SJCRH30 (cell line): ENCODE results near the gene DDB1. TPM values are rescaled to one million over a fixed set of nuclear protein-coding genes. Genes with fewer than 3 reads are reported as not detected.
"Not testable (repeated sequence)": the region's sequence is repeated elsewhere in the genome, so short reads cannot be mapped to it uniquely, and the experiment has no call there.

ENCODE experiments used
- DNase-seq, 2 experiments: peaks; one replicate each; pipeline ENCODE4 v3.0.0-alpha.2; 2015 to 2020
- H3K27ac ChIP-seq: fragments of 250-450 bp; sonication (Bioruptor Pico); 2 replicates; pipeline ENCODE4 v1.5.1; 2020; ENCODE audit warnings: mild to moderate bottlenecking, moderate library complexity
- H3K27me3 ChIP-seq: fragments of 250-450 bp; sonication (Bioruptor Pico); 2 replicates; pipeline ENCODE4 v1.5.1; 2020; ENCODE audit warnings: mild to moderate bottlenecking, moderate library complexity
- H3K36me3 ChIP-seq: fragments of 250-450 bp; sonication (Bioruptor Pico); 2 replicates; pipeline ENCODE4 v1.5.1; 2020; ENCODE audit warnings: mild to moderate bottlenecking, moderate library complexity
- H3K4me1 ChIP-seq: fragments of 250-450 bp; sonication (Bioruptor Pico); 2 replicates; pipeline ENCODE4 v1.5.1; 2020; ENCODE audit warnings: mild to moderate bottlenecking, moderate library complexity
- H3K4me3 ChIP-seq: fragments of 250-450 bp; sonication (Bioruptor Pico); 2 replicates; pipeline ENCODE4 v1.5.1; 2020; ENCODE audit warnings: mild to moderate bottlenecking, moderate library complexity
- H3K9me3 ChIP-seq: fragments of 250-450 bp; sonication (Bioruptor Pico); replicated peaks from 2 replicates; pipeline ENCODE4 v1.5.1; 2020; ENCODE audit warnings: mild to moderate bottlenecking, moderate library complexity
- total RNA-seq: library from RNA; depleted of rRNA; stranded (reverse); fragments of >200 nt; shearing (Covaris generic); gene quantifications from 2 replicates; pipeline ENCODE4 v1.2.3, GENCODE V29; 2014; rRNA removed

DDB1 gene
- total RNA-seq, 1 experiment from 2014 or later, result 209 TPM

- H3K4me3 ChIP-seq, result no peak overlapping the region
- DNase-seq, result no peak
- H3K9me3 ChIP-seq, result no peaks in the 10 kb centered on the region
- no peaks in the 10 kb centered on the region; the same call in 1 of the 2 replicates for H3K4me1 ChIP-seq
- no peaks in the 10 kb centered on the region for H3K36me3 ChIP-seq
- H3K27me3 ChIP-seq, result no peaks in the 10 kb centered on the region
- no peak overlapping the region for H3K27ac ChIP-seq
Measured at GRCh38 chr11:61265357-61265756, 67.5 kb downstream of the DDB1 start.

GRCh38 chr11:61264795-61265194 lies 68.1 kb downstream of the DDB1 start:
- DNase-seq, result no peak
- H3K27me3 ChIP-seq, result no peaks in the 10 kb centered on the region
- no peaks in the 10 kb centered on the region; the same call in 1 of the 2 replicates for H3K4me1 ChIP-seq
- H3K9me3 ChIP-seq, result no peaks in the 10 kb centered on the region
- H3K4me3 ChIP-seq, result no peak overlapping the region
- H3K27ac ChIP-seq, result no peak overlapping the region
- H3K36me3 ChIP-seq, result no peaks in the 10 kb centered on the region

GRCh38 chr11:61264371-61264770 lies 68.5 kb downstream of the DDB1 start:
- no peak for DNase-seq
- Histone ChIP-seq H3K9me3 (no peaks in the 10 kb centered on the region), H3K4me1 (no peaks in the 10 kb centered on the region; the same call in 1 of the 2 replicates), H3K36me3 (no peaks in the 10 kb centered on the region), H3K27me3 (no peaks in the 10 kb centered on the region), H3K27ac (no peak overlapping the region), H3K4me3 (no peak overlapping the region)

GRCh38 chr11:61259363-61259762 lies 73.5 kb downstream of the DDB1 start:
- Histone ChIP-seq H3K27me3 (no peaks in the 10 kb centered on the region), H3K4me3 (no peak overlapping the region), H3K27ac (no peak overlapping the region), H3K4me1 (no peaks in the 10 kb centered on the region), H3K36me3 (no peaks in the 10 kb centered on the region), H3K9me3 (no peaks in the 10 kb centered on the region)
- no peak for DNase-seq

GRCh38 chr11:61258546-61258945 lies 74.4 kb downstream of the DDB1 start:
- Histone ChIP-seq H3K9me3 (no peaks in the 10 kb centered on the region), H3K36me3 (no peaks in the 10 kb centered on the region), H3K27me3 (no peaks in the 10 kb centered on the region), H3K4me3 (no peak overlapping the region), H3K4me1 (no peaks in the 10 kb centered on the region), H3K27ac (no peak overlapping the region)
- DNase-seq, result no peak

GRCh38 chr11:61256710-61257482 lies 76.0 kb downstream of the DDB1 start:
- no peak overlapping the region for H3K4me3 ChIP-seq

GRCh38 chr11:61254403-61255025 lies 78.4 kb downstream of the DDB1 start:
- H3K4me1 ChIP-seq, result no peaks in the 10 kb centered on the region; the same call in 1 of the 2 replicates
- DNase-seq, result peak; percentile 47 to 74
- no peaks in the 10 kb centered on the region for H3K9me3 ChIP-seq
- no peak overlapping the region for H3K27ac ChIP-seq
- H3K27me3 ChIP-seq, result no peaks in the 10 kb centered on the region
- H3K36me3 ChIP-seq, result no peaks in the 10 kb centered on the region
- H3K4me3 ChIP-seq, result no peak overlapping the region

More at GRCh38 chr11:61256710-61257482, 76.0 kb downstream of the DDB1 start:
- no peak for DNase-seq
- H3K4me1 ChIP-seq, result no peaks in the 10 kb centered on the region; the same call in 1 of the 2 replicates
- H3K36me3 ChIP-seq, result no peaks in the 10 kb centered on the region
- no peaks in the 10 kb centered on the region for H3K9me3 ChIP-seq
- no peaks in the 10 kb centered on the region for H3K27me3 ChIP-seq
- no peak overlapping the region for H3K27ac ChIP-seq

GRCh38 chr11:61252332-61252731 lies 80.6 kb downstream of the DDB1 start:
- not testable (repeated sequence) for DNase-seq

GRCh38 chr11:61250796-61251765 lies 81.8 kb downstream of the DDB1 start:
- not testable (repeated sequence) for H3K27ac ChIP-seq, H3K36me3 ChIP-seq, H3K4me3 ChIP-seq, H3K4me1 ChIP-seq, H3K9me3 ChIP-seq, H3K27me3 ChIP-seq
- peak; percentile 31 to 44 for DNase-seq

More at GRCh38 chr11:61252332-61252731, 80.6 kb downstream of the DDB1 start:
- H3K4me3 ChIP-seq, H3K36me3 ChIP-seq, H3K27ac ChIP-seq, H3K9me3 ChIP-seq, H3K27me3 ChIP-seq, H3K4me1 ChIP-seq: not testable (repeated sequence)

Other genes starting within 250 kb of the DDB1 start
- 0.04 TPM in 1 of 2 replicates, not detected in the other for gene CD5, start 230.6 kb downstream of the DDB1 start, total RNA-seq
- gene VPS37C, start 171.7 kb downstream of the DDB1 start, total RNA-seq, result 11.6 and 12.1 TPM in 2 replicates
- not detected in 2 replicates for gene PGA3, start 129.6 kb downstream of the DDB1 start, total RNA-seq
- not detected in 2 replicates for gene PGA4, start 110.8 kb downstream of the DDB1 start, total RNA-seq
- gene PGA5, start 91.9 kb downstream of the DDB1 start, total RNA-seq, result not detected in 2 replicates
- gene VWCE, start 37.8 kb downstream of the DDB1 start, total RNA-seq, result 0.06 and 0.18 TPM in 2 replicates
- gene TKFC, start 123 bp upstream of the DDB1 start, total RNA-seq, result 15.3 and 17.7 TPM in 2 replicates
- gene CYB561A3, start 28.8 kb upstream of the DDB1 start, total RNA-seq, result 9.9 and 10.7 TPM in 2 replicates
- 35.1 and 40.6 TPM in 2 replicates for gene TMEM138, start 29.3 kb upstream of the DDB1 start, total RNA-seq
- 15.9 and 21.4 TPM in 2 replicates for gene TMEM216, start 59.5 kb upstream of the DDB1 start, total RNA-seq
- gene CPSF7, start 96.9 kb upstream of the DDB1 start, total RNA-seq, result 56.0 and 65.5 TPM in 2 replicates
- 42.6 and 50.0 TPM in 2 replicates for gene SDHAF2, start 97.0 kb upstream of the DDB1 start, total RNA-seq
- gene LRRC10B, start 175.6 kb upstream of the DDB1 start, total RNA-seq, result 40.2 and 42.1 TPM in 2 replicates
- gene SYT7, start 248.0 kb upstream of the DDB1 start, total RNA-seq, result 1.1 and 1.3 TPM in 2 replicates